Skin of body (tissue), 2 donors: Measurements from ENCODE around the gene LYRM1. TPM values are rescaled to one million over a fixed set of nuclear protein-coding genes. Genes with fewer than 3 reads are reported as not detected.
"Not testable (repeated sequence)": the region's sequence is repeated elsewhere in the genome, so short reads cannot be mapped to it uniquely, and the experiment has no call there.

ENCODE experiments used
- DNase-seq: peaks from one replicate; lab custom pipeline; 2025; lab: John Stamatoyannopoulos, UW
- total RNA-seq: library from RNA; depleted of rRNA; stranded (reverse); fragments of >200 nt; gene quantifications from one replicate; pipeline ENCODE4 v1.2.3, GENCODE V29; 2014

The LYRM1 gene
- total RNA-seq, 1 donor from 2014 or later = 25.4 TPM

DNA sequence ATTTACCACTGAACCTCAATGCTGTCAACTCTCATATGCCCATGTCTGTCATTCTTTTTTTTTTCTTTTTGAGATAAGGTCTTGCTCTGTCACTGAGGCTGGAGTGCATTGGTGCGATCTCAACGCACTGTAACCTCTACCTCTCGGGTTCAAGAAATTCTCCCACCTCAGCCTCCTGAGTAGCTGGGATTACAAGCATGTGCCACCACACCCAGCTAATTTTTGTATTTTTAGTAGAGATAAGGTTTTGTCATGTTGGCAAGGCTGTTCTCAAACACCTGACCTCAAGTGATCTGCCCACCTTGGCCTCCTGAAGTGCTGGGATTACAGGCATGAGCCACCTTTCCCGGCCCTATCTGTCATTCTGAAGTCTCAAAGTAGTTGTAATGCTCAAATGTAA, 72.6 kb downstream of the LYRM1 start:
- not testable (repeated sequence) for DNase-seq

Other genes starting within 250 kb of the LYRM1 start
- gene ACSM1, start 203.1 kb upstream of the LYRM1 start, total RNA-seq = 0.20 TPM
- gene THUMPD1, start 159.0 kb upstream of the LYRM1 start, total RNA-seq = 40.5 TPM
- 5.1 TPM for gene ACSM3, start 136.8 kb upstream of the LYRM1 start, total RNA-seq
- 16.4 TPM for gene ERI2, start 94.3 kb upstream of the LYRM1 start, total RNA-seq
- 5.3 TPM for gene REXO5, start 94.2 kb upstream of the LYRM1 start, total RNA-seq
- 13.7 TPM for gene DCUN1D3, start 413 bp upstream of the LYRM1 start, total RNA-seq